Transverse colon (tissue), 4 donors: ENCODE measurements around the gene STK38L. TPM values are rescaled to one million over a fixed set of nuclear protein-coding genes. Genes with fewer than 3 reads are reported as not detected.
A peak's percentile ranks its signal among the peaks of the same experiment; 100 is the strongest.

Experiments
- DNase-seq: peaks from one replicate; pipeline ENCODE4 v3.0.0-alpha.2; 2019
- H3K27ac ChIP-seq, 4 donors: fragments of 200-600 bp; sonication (generic); 2 replicates each; pipeline ENCODE4 v1.5.1; 2016 to 2018; ENCODE audit warnings: inconsistent platforms in 4 of 4
- H3K27me3 ChIP-seq: fragments of 200-600 bp; sonication (generic); 2 replicates; pipeline ENCODE4 v1.5.1; 2017; ENCODE audit warnings: inconsistent platforms
- H3K36me3 ChIP-seq, 4 donors: fragments of 200-600 bp; sonication (generic); 2 replicates each; pipeline ENCODE4 v1.5.1; 2017 to 2019; ENCODE audit warnings: inconsistent platforms in 4 of 4
- H3K4me1 ChIP-seq, 4 donors: fragments of 200-600 bp; sonication (generic); 2 replicates each; pipeline ENCODE4 v1.5.1; 2017 to 2020; ENCODE audit warnings: inconsistent platforms in 4 of 4
- H3K4me3 ChIP-seq, 4 donors: fragments of 200-600 bp; sonication (generic); 1 replicate in 1 of 4; 2 replicates in 3 of 4; pipeline versions ENCODE4 v1.5.1 to v1.6.1; 2017 to 2019; ENCODE audit warnings: inconsistent platforms in 4 of 4
- H3K9me3 ChIP-seq, 2 donors: fragments of 200-600 bp; sonication (generic); 2 replicates each; pipeline ENCODE4 v1.5.1; 2017 to 2019; ENCODE audit warnings: inconsistent platforms in 2 of 2
- EP300 ChIP-seq: sonication (generic); formaldehyde crosslinking; IDR thresholded peaks from one replicate; pipeline ENCODE4 v1.6.1; 2017; ENCODE audit warnings: antibody characterized with exemption, low read depth
- POLR2A ChIP-seq: fragments of 450-650 bp; IDR thresholded peaks from one replicate; pipeline ENCODE4 v1.6.1; 2016; ENCODE audit warnings: antibody characterized with exemption, mild to moderate bottlenecking, moderate library complexity
- POLR2AphosphoS5 ChIP-seq, 3 donors: sonication (generic); formaldehyde crosslinking; IDR thresholded peaks; one replicate each; pipeline ENCODE4 v1.6.1; 2016; ENCODE audit warnings: antibody characterized with exemption in 3 of 3
- WGBS, 2 donors: methylation state at CpG; one replicate each; pipeline ENCODE4 v1.1.5; 2018; ENCODE audit warnings: low coverage in 1 of 2; 5-methylcytosine and 5-hydroxymethylcytosine counted together
- in situ Hi-C, 4 donors: fragments of 200-750 bp; cut with MboI; loops; one replicate each; pipeline versions ENCODE4 v1.15.0 to v1.15.1; 2017; ENCODE audit warnings: low sequenced_read_pairs in 3 of 4, low pct_ligation_motif_present in 1 of 4, low pct_unique_long_range_greater_than_20kb in 1 of 4
- intact Hi-C: fragments of 100-400 bp; cut with DNase I; formaldehyde crosslinking; loops from one replicate; pipeline ENCODE4 v1.15.1; 2023; ENCODE audit warnings: low total_unique reads
- total RNA-seq, 4 donors: library from RNA; depleted of rRNA; stranded (reverse); fragments of >200 nt; gene quantifications; one replicate each; pipeline ENCODE4 v1.1.0, GENCODE V29; 2016
- TF ChIP-seq, protein P1 (sequence below), 5 experiments: fragments of 200-600 bp in 3 of 5; fragments of 450-650 bp in 2 of 5; sonication (generic) in 3 of 5; IDR thresholded peaks; 1 replicate in 2 of 5; 2 replicates in 3 of 5; pipeline ENCODE4 v1.5.1; 2016 to 2017; ENCODE audit warnings: antibody characterized with exemption in 5 of 5, inconsistent platforms in 3 of 5, mild to moderate bottlenecking in 2 of 5, moderate library complexity in 1 of 5

Gene STK38L
- total RNA-seq, 4 donors from 2014 or later, result 18.5 to 51.8 (median 40.9) TPM

DNA sequence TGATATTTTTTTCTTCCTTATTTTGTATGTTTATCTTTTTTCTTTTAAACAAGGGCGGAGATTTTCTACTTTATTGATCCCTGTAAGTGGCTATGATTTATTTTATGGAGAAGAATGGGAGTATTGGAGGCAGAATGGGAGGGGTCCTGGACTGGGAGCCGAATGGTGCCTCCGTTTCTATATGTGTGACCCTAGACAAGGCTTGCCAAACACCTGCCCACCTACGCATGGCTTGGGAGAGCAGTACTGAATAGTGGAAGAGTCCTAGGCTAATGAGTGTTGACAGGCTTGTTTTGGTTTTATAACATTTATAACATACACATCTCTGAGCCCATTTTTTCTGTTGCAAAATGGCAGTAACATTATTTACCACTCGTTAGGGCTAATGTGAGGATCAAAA, 29.0 kb downstream of the STK38L start:
- DNase-seq, result no peak
- in situ Hi-C loops, result no loop called here
- no peaks in the 10 kb centered on the region for H3K9me3 ChIP-seq
- H3K4me1 ChIP-seq, result peaks cover 26 to 80% (median 47%) of the 10 kb centered on the region in 4 donors
- peak overlapping the region; percentile 68 to 78 (median 76) for H3K27ac ChIP-seq
- no peak overlapping the region for H3K4me3 ChIP-seq
- intact Hi-C loops, result no loop called here
- WGBS, 2 donors, result 55 to 56% methylated on average over 5 of the region's 5 CpGs
- H3K27me3 ChIP-seq, result no peaks in the 10 kb centered on the region
- no peaks in the 10 kb centered on the region for H3K36me3 ChIP-seq
- TF ChIP-seq EP300 (no peak), POLR2A (no peak), POLR2AphosphoS5 (IDR thresholded peaks at IDR 0.05) (no peak)
- TF ChIP-seq, protein P1, sequence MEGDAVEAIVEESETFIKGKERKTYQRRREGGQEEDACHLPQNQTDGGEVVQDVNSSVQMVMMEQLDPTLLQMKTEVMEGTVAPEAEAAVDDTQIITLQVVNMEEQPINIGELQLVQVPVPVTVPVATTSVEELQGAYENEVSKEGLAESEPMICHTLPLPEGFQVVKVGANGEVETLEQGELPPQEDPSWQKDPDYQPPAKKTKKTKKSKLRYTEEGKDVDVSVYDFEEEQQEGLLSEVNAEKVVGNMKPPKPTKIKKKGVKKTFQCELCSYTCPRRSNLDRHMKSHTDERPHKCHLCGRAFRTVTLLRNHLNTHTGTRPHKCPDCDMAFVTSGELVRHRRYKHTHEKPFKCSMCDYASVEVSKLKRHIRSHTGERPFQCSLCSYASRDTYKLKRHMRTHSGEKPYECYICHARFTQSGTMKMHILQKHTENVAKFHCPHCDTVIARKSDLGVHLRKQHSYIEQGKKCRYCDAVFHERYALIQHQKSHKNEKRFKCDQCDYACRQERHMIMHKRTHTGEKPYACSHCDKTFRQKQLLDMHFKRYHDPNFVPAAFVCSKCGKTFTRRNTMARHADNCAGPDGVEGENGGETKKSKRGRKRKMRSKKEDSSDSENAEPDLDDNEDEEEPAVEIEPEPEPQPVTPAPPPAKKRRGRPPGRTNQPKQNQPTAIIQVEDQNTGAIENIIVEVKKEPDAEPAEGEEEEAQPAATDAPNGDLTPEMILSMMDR (IDR thresholded peaks at IDR 0.05), result no peak

DNA sequence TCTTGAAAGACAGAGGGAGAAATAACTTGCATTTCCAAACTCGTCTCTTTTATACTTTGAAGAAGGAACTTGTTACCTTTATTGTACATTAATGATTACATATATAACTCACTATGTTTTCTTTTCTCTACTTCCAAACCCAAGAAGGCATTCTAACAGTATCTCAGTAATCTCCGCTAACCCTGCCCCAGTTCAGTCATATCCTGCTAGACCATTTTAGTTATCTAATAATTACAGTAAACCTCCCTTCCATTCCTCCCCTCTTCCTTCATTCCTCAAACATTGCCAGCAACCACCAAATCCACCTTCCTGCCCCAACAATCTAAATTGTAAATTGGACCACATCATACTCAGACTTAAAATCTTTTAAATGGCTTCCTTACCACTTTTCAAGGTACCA, 30.6 kb downstream of the STK38L start:
- in situ Hi-C loops, result no loop called here
- WGBS, 2 donors, result 65 to 71% methylated on average over 2 of the region's 2 CpGs

DNA sequence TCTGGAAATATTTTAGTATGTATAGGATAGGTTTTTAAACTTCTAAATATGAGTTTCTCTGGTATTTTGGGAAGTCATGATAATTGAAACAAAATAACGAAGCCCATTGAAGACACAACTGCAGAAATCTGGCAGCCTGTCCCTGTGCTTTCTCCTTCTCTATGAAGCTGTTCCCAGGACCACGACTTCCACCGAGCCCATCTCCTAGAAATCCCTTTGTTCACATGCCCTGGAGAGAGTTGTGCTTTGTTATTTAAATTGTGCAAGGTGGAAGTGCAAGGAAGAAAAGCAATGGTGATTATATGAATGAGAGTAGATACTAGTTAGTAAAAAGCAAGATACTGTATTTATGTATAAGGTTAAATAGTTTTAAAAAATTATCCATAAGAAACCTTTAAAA, 32.2 kb downstream of the STK38L start:
- H3K4me1 ChIP-seq, result peaks cover 30 to 95% (median 72%) of the 10 kb centered on the region in 4 donors
- no peaks in the 10 kb centered on the region for H3K9me3 ChIP-seq
- H3K27me3 ChIP-seq, result no peaks in the 10 kb centered on the region
- DNase-seq, result no peak
- WGBS, 2 donors, result 83 to 94% methylated on average over 3 of the region's 3 CpGs
- no peak for TF ChIP-seq EP300
- TF ChIP-seq, protein P1 (IDR thresholded peaks at IDR 0.05), result no peak
- no peak for TF ChIP-seq POLR2A
- no peak for TF ChIP-seq POLR2AphosphoS5 (IDR thresholded peaks at IDR 0.05)
- in situ Hi-C loops, result no loop called here
- peak overlapping the region in 2 of 4 donors; percentile 76 for H3K27ac ChIP-seq
- intact Hi-C loops, result no loop called here
- no peaks in the 10 kb centered on the region for H3K36me3 ChIP-seq
- no peak overlapping the region for H3K4me3 ChIP-seq

More for the DNA sequence above, 30.6 kb downstream of the STK38L start:
- no peak for TF ChIP-seq POLR2AphosphoS5 (IDR thresholded peaks at IDR 0.05)
- TF ChIP-seq EP300, result no peak
- TF ChIP-seq, protein P1 (IDR thresholded peaks at IDR 0.05), result no peak
- TF ChIP-seq POLR2A, result no peak
- DNase-seq, result no peak
- no peaks in the 10 kb centered on the region for H3K9me3 ChIP-seq
- peak overlapping the region in 3 of 4 donors; percentile 7 to 78 (median 32) for H3K27ac ChIP-seq
- intact Hi-C loops, result no loop called here
- H3K27me3 ChIP-seq, result no peaks in the 10 kb centered on the region
- H3K4me3 ChIP-seq, result no peak overlapping the region
- H3K36me3 ChIP-seq, result no peaks in the 10 kb centered on the region
- peaks cover 30 to 96% (median 63%) of the 10 kb centered on the region in 4 donors for H3K4me1 ChIP-seq

DNA sequence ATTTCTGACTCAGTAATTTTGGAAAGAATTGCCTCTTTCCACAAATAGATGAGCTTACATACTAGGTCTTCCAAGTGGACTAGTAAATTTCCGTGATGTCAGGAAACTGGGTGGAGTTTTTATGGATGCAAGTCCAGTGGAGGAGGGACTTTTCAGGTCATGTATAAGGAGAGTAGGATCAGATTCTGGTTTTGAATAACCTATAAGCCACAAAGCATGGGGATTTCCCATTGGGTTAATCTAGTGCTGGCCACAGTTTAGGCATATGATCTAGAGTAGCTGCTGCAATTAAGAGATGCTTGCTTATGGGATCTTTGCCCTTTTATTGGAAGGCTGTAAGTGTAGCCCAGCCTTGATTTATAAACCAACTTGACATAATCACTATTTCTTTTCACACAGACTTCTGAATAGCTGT, 33.8 kb downstream of the STK38L start:
- in situ Hi-C loops, result no loop called here
- no peaks in the 10 kb centered on the region for H3K9me3 ChIP-seq
- no peak overlapping the region for H3K4me3 ChIP-seq
- H3K4me1 ChIP-seq, result peaks cover 16 to 94% (median 68%) of the 10 kb centered on the region in 4 donors
- intact Hi-C loops, result no loop called here
- H3K27ac ChIP-seq, result peak overlapping the region; percentile 69 to 76 (median 75)
- peak; percentile 51 for DNase-seq
- TF ChIP-seq EP300, result no peak
- TF ChIP-seq POLR2AphosphoS5 (IDR thresholded peaks at IDR 0.05), result peak in 2 of 3 donors; percentile 8 to 30
- WGBS, 2 donors, result 32 to 38% methylated on average over 1 of the region's 1 CpG
- H3K27me3 ChIP-seq, result no peaks in the 10 kb centered on the region
- H3K36me3 ChIP-seq, result no peaks in the 10 kb centered on the region

DNA sequence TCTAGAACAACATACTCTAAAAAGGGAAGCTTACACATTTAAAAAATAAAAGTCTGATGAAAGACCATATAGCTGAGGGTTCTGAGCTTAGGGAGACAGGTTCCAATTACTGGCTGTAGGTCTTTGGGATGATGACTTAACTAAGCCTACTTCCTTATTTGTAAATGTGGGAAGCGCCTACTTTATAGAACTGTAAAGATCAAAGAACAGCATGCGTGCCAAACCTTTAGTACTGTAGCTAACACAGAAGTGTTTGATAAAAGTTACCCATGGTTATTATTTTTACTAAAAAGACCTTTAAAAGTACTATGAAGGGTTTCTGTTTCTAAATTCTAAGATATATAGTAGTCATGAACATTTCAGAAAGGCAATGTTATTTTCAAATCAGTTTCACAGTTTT, 35.7 kb downstream of the STK38L start:
- Histone ChIP-seq H3K36me3 (no peaks in the 10 kb centered on the region), H3K27ac (peak overlapping the region; percentile 69 to 76 (median 75)), H3K4me3 (no peak overlapping the region), H3K4me1 (peaks cover 11 to 79% (median 58%) of the 10 kb centered on the region in 4 donors), H3K9me3 (no peaks in the 10 kb centered on the region), H3K27me3 (no peaks in the 10 kb centered on the region)
- in situ Hi-C loops (no loop called here), intact Hi-C loops (loop anchor here (5.0 kb wide), 1 partner anchor 878 kb away; no protein-coding TSS in a partner anchor)
- 38 to 47% methylated on average over 2 of the region's 2 CpGs for WGBS, 2 donors
- DNase-seq, result no peak
- TF ChIP-seq POLR2AphosphoS5 (IDR thresholded peaks at IDR 0.05), result peak in 2 of 3 donors; percentile 17 to 34
- TF ChIP-seq EP300, result no peak
- TF ChIP-seq, protein P1 (IDR thresholded peaks at IDR 0.05), result no peak
